Measurements from ENCODE around the gene ARHGEF4.

ARHGEF4 gene

DNA sequence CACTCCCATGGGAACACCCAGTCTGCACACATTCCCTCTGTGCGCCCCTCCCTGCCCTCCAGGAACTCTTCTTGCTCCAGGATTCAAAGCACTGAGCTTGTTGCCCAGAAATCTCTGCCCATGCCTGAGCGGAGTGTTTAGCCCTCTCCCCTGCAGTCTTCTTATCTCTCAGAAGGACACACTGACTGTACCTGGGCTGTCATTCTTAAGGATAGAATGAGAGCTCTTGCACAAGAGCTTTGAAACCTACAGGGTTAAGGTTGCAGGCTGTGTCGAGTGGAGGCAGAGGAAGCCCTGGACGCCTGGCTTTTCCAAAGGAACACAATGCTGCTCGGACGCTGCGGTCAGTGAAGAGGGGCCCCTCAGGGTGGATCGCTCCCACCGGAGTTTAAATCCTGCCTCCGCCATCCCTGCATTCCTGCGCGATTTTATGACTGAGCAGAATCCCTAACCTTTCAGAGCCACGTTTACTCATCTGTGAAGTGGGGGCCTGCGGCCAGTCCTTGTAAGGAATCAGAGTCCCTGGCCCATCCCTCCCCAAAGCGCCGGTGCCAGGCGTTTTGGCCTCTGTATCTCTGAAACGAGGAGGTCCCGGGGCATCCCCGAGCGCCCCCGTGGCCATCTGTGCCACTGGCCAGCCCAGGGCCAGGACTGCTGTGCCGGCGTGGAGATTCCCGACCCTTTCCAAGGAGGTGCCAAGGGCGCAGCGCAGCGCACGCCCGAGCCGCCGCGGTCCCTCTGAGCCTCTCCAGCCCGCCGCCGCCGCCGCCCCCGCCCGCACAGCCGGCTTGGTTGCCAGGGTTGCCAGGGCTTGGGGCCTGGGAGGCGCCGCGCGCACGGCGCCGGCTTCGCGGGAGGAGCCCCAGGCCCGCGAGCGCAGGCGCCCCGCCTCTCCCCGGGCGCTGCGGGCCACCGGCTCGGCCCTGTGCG is 197.7 kb downstream of the ARHGEF4 start:
- peaks cover 13 to 26% of the 10 kb centered on the region in 2 experiments for H3K4me1 ChIP-seq (ENCODE audit: control insufficient read depth in 1 of 2, insufficient read depth in 2 of 2, low read length in 2 of 2)
- H4K8ac ChIP-seq (ENCODE audit: low read depth, low read length) = peak overlapping the region; percentile 57
- peak overlapping the region; percentile 55 for H3K4me3 ChIP-seq (ENCODE audit: low read depth, low read length)
- H4K91ac ChIP-seq (ENCODE audit: low read depth, low read length) = peak overlapping the region; percentile 67
- H3K79me1 ChIP-seq (ENCODE audit: low read length) = peaks cover 2% of the 10 kb centered on the region
- H3K27me3 ChIP-seq (ENCODE audit: insufficient read depth, low read length) = no peaks in the 10 kb centered on the region
- H2BK120ac ChIP-seq (ENCODE audit: insufficient read depth, low read length, poor library complexity) = peak overlapping the region; percentile 27
- peak overlapping the region; percentile 18 for H3K18ac ChIP-seq (ENCODE audit: low read length)
- peak overlapping the region; percentile 21 for H3K14ac ChIP-seq (ENCODE audit: low read length)
- no peaks in the 10 kb centered on the region for H3K36me3 ChIP-seq (ENCODE audit: control insufficient read depth in 1 of 2, insufficient read depth in 2 of 2, low read length in 2 of 2)
- peak; percentile 45 to 64 for DNase-seq
- H3K4me2 ChIP-seq (ENCODE audit: low read length) = peak overlapping the region; percentile 76
- H3K9me3 ChIP-seq (ENCODE audit: insufficient read depth, low read depth, low read length) = no peaks in the 10 kb centered on the region
- H4K12ac ChIP-seq (ENCODE audit: low read depth, low read length) = no peak overlapping the region
- no peak overlapping the region for H2BK12ac ChIP-seq (ENCODE audit: low read length)
- no CpG with 5 or more reads among the region's 61 CpGs for WGBS (ENCODE audit: extremely low coverage, insufficient coverage, insufficient read length)
- no peak overlapping the region for H3K23ac ChIP-seq (ENCODE audit: low read length)
- no peak overlapping the region for H3K4ac ChIP-seq (ENCODE audit: low read depth, low read length)
- no peak overlapping the region for H3K9ac ChIP-seq (ENCODE audit: low read length)
- peak overlapping the region; percentile 54 for H2AFZ ChIP-seq (ENCODE audit: insufficient read depth, low read length, poor library complexity)
- H3K27ac ChIP-seq (ENCODE audit: low read depth, low read length) = no peak overlapping the region
- H2BK5ac ChIP-seq (ENCODE audit: low read depth, low read length, poor library complexity) = no peak overlapping the region
- no peak overlapping the region for H2AK5ac ChIP-seq (ENCODE audit: low read length)
- H3K79me2 ChIP-seq (ENCODE audit: control insufficient read depth, insufficient read depth, low read length, poor library complexity) = no peaks in the 10 kb centered on the region

DNA sequence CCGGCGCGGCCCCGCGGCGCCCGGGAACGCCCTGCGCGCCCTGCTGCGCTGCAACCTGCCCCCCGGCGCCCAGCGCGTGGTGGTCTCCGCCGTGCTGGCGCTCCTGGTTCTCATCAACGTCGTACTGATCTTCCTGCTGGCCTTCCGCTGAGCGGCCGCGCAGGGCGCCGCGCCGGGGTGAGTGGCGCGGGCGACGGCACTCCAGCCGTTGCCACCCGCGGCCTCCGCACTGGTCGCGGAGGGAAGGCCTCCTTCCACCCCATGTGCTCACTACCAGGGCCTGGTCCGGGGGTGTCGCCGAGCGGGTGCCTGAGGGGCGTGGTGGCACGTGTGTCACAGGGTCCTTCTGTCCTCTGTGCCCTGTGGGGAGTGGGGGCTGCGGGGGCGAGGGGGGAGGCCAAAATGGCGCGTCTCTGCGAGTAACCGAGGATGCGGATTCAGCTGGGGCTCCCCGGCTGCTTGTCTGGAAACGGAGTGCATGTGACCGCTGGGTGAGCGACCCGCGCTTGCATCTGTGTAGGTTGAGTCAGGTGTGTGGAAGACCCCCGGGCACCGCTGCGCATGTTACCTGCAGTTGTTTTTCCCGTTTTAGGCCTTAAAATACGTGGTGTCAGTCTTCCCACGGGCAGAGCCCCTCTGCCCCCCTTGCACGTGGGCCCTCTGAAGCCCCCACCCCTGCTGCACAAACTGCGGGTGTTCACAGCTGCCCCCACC is 198.6 kb downstream of the ARHGEF4 start:
- H2AK5ac ChIP-seq (ENCODE audit: low read length) = no peak overlapping the region
- WGBS (ENCODE audit: extremely low coverage, insufficient coverage, insufficient read length) = no CpG with 5 or more reads among the region's 65 CpGs
- no peaks in the 10 kb centered on the region for H3K79me2 ChIP-seq (ENCODE audit: control insufficient read depth, insufficient read depth, low read length, poor library complexity)
- no peak overlapping the region for H4K12ac ChIP-seq (ENCODE audit: low read depth, low read length)
- H3K18ac ChIP-seq (ENCODE audit: low read length) = no peak overlapping the region
- peaks cover 2% of the 10 kb centered on the region for H3K79me1 ChIP-seq (ENCODE audit: low read length)
- no peak overlapping the region for H3K14ac ChIP-seq (ENCODE audit: low read length)
- no peak overlapping the region for H3K23ac ChIP-seq (ENCODE audit: low read length)
- peak overlapping the region; percentile 76 for H3K4me2 ChIP-seq (ENCODE audit: low read length)
- H2BK12ac ChIP-seq (ENCODE audit: low read length) = no peak overlapping the region
- no peak overlapping the region for H3K27ac ChIP-seq (ENCODE audit: low read depth, low read length)
- peaks cover 13 to 26% of the 10 kb centered on the region in 2 experiments for H3K4me1 ChIP-seq (ENCODE audit: control insufficient read depth in 1 of 2, insufficient read depth in 2 of 2, low read length in 2 of 2)
- H4K91ac ChIP-seq (ENCODE audit: low read depth, low read length) = peak overlapping the region; percentile 27
- no peak overlapping the region for H3K4ac ChIP-seq (ENCODE audit: low read depth, low read length)
- H4K8ac ChIP-seq (ENCODE audit: low read depth, low read length) = peak overlapping the region; percentile 13
- DNase-seq = no peak
- no peaks in the 10 kb centered on the region for H3K9me3 ChIP-seq (ENCODE audit: insufficient read depth, low read depth, low read length)
- H3K27me3 ChIP-seq (ENCODE audit: insufficient read depth, low read length) = no peaks in the 10 kb centered on the region
- no peak overlapping the region for H2AFZ ChIP-seq (ENCODE audit: insufficient read depth, low read length, poor library complexity)
- no peak overlapping the region for H2BK5ac ChIP-seq (ENCODE audit: low read depth, low read length, poor library complexity)
- no peak overlapping the region for H2BK120ac ChIP-seq (ENCODE audit: insufficient read depth, low read length, poor library complexity)
- peaks cover 0 to 2% of the 10 kb centered on the region in 2 experiments for H3K36me3 ChIP-seq (ENCODE audit: control insufficient read depth in 1 of 2, insufficient read depth in 2 of 2, low read length in 2 of 2)
- H3K4me3 ChIP-seq (ENCODE audit: low read depth, low read length) = peak overlapping the region; percentile 55
- H3K9ac ChIP-seq (ENCODE audit: low read length) = no peak overlapping the region

GRCh38 chr2:131035826-131036231 is 199.1 kb downstream of the ARHGEF4 start:
- Histone ChIP-seq H3K79me1 (ENCODE audit: low read length) (peaks cover 2% of the 10 kb centered on the region), H2BK120ac (ENCODE audit: insufficient read depth, low read length, poor library complexity) (no peak overlapping the region), H3K14ac (ENCODE audit: low read length) (no peak overlapping the region), H3K27ac (ENCODE audit: low read depth, low read length) (no peak overlapping the region), H3K79me2 (ENCODE audit: control insufficient read depth, insufficient read depth, low read length, poor library complexity) (no peaks in the 10 kb centered on the region), H2BK5ac (ENCODE audit: low read depth, low read length, poor library complexity) (no peak overlapping the region), H3K4me1 (ENCODE audit: control insufficient read depth in 1 of 2, insufficient read depth in 2 of 2, low read length in 2 of 2) (peaks cover 13 to 23% of the 10 kb centered on the region in 2 experiments), H2AK5ac (ENCODE audit: low read length) (no peak overlapping the region), H4K12ac (ENCODE audit: low read depth, low read length) (no peak overlapping the region), H3K18ac (ENCODE audit: low read length) (no peak overlapping the region), H3K23ac (ENCODE audit: low read length) (no peak overlapping the region), H3K27me3 (ENCODE audit: insufficient read depth, low read length) (no peaks in the 10 kb centered on the region), H4K8ac (ENCODE audit: low read depth, low read length) (no peak overlapping the region), H2BK12ac (ENCODE audit: low read length) (no peak overlapping the region), H3K36me3 (ENCODE audit: control insufficient read depth in 1 of 2, insufficient read depth in 2 of 2, low read length in 2 of 2) (peaks cover 0 to 2% of the 10 kb centered on the region in 2 experiments), H3K4me3 (ENCODE audit: low read depth, low read length) (no peak overlapping the region), H3K4ac (ENCODE audit: low read depth, low read length) (no peak overlapping the region), H3K9ac (ENCODE audit: low read length) (no peak overlapping the region), H3K4me2 (ENCODE audit: low read length) (peak overlapping the region; percentile 76), H4K91ac (ENCODE audit: low read depth, low read length) (peak overlapping the region; percentile 27), H2AFZ (ENCODE audit: insufficient read depth, low read length, poor library complexity) (no peak overlapping the region), H3K9me3 (ENCODE audit: insufficient read depth, low read depth, low read length) (no peaks in the 10 kb centered on the region)
- no CpG with 5 or more reads among the region's 10 CpGs for WGBS (ENCODE audit: extremely low coverage, insufficient coverage, insufficient read length)
- no peak for DNase-seq

GRCh38 chr2:131036269-131036668 is 199.6 kb downstream of the ARHGEF4 start:
- Histone ChIP-seq H2BK12ac (ENCODE audit: low read length) (no peak overlapping the region), H4K91ac (ENCODE audit: low read depth, low read length) (no peak overlapping the region), H3K27me3 (ENCODE audit: insufficient read depth, low read length) (no peaks in the 10 kb centered on the region), H3K36me3 (ENCODE audit: control insufficient read depth in 1 of 2, insufficient read depth in 2 of 2, low read length in 2 of 2) (peaks cover 0 to 2% of the 10 kb centered on the region in 2 experiments), H3K9ac (ENCODE audit: low read length) (no peak overlapping the region), H3K14ac (ENCODE audit: low read length) (no peak overlapping the region), H4K8ac (ENCODE audit: low read depth, low read length) (no peak overlapping the region), H3K18ac (ENCODE audit: low read length) (no peak overlapping the region), H3K23ac (ENCODE audit: low read length) (no peak overlapping the region), H3K4me2 (ENCODE audit: low read length) (no peak overlapping the region), H3K79me1 (ENCODE audit: low read length) (peaks cover 2% of the 10 kb centered on the region), H3K4me3 (ENCODE audit: low read depth, low read length) (no peak overlapping the region), H3K9me3 (ENCODE audit: insufficient read depth, low read depth, low read length) (no peaks in the 10 kb centered on the region), H4K12ac (ENCODE audit: low read depth, low read length) (no peak overlapping the region), H2BK120ac (ENCODE audit: insufficient read depth, low read length, poor library complexity) (no peak overlapping the region), H3K4ac (ENCODE audit: low read depth, low read length) (no peak overlapping the region), H3K4me1 (ENCODE audit: control insufficient read depth in 1 of 2, insufficient read depth in 2 of 2, low read length in 2 of 2) (peaks cover 13 to 26% of the 10 kb centered on the region in 2 experiments), H3K79me2 (ENCODE audit: control insufficient read depth, insufficient read depth, low read length, poor library complexity) (no peaks in the 10 kb centered on the region), H3K27ac (ENCODE audit: low read depth, low read length) (no peak overlapping the region), H2AFZ (ENCODE audit: insufficient read depth, low read length, poor library complexity) (no peak overlapping the region), H2AK5ac (ENCODE audit: low read length) (no peak overlapping the region), H2BK5ac (ENCODE audit: low read depth, low read length, poor library complexity) (no peak overlapping the region)
- DNase-seq = no peak
- no CpG with 5 or more reads among the region's 6 CpGs for WGBS (ENCODE audit: extremely low coverage, insufficient coverage, insufficient read length)
